Endothelial cell of umbilical vein (primary cell): ENCODE measurements around the gene SVEP1. TPM values are rescaled to one million over a fixed set of nuclear protein-coding genes. Genes with fewer than 3 reads are reported as not detected.

ENCODE experiments used
- BruUV-seq: library from RNA; stranded (reverse); fragments of 400-500 nt; replicated peaks from 2 replicates; lab custom pipeline; 2021; lab: Mats Ljungman, UMichigan
- CTCF ChIA-PET: fragments of 300-600, 350-600 bp; sonication (Branson Sonifier 250); formaldehyde crosslinking; loops from one replicate; lab custom pipeline; 2021; ENCODE audit warnings: antibody characterized with exemption, inconsistent platforms; lab: Charles Lee
- POLR2A ChIA-PET: fragments of 300-600, 350-600 bp; sonication (Branson Sonifier 250); formaldehyde crosslinking; loops from one replicate; lab custom pipeline; 2021; ENCODE audit warnings: antibody characterized with exemption, inconsistent platforms; lab: Charles Lee
- DNase-seq: peaks from one replicate; pipeline ENCODE4 v3.0.0-alpha.2; 2011; ENCODE audit warnings: low read depth, low spot score
- FAIRE-seq: peaks from 2 replicates; lab custom pipeline; 2011; peaks lifted over from hg19 to GRCh38; lab: Jason Lieb, UNC
- H2AFZ ChIP-seq: 2 replicates; pipeline ENCODE4 v1.6.0; 2012; ENCODE audit warnings: low read depth, low read length, control low read depth, inconsistent platforms
- H3K27ac ChIP-seq: 2 replicates; pipeline ENCODE4 v1.5.1; 2011; ENCODE audit warnings: low read depth, mild to moderate bottlenecking, control low read depth, low read length, moderate library complexity; ENCODE audit not compliant: insufficient read depth
- H3K27me3 ChIP-seq, 2 experiments: 2 replicates each; pipeline versions ENCODE4 v1.6.0 to v1.6.1; 2011; ENCODE audit warnings: low read length in 2 of 2, mixed read lengths in 1 of 2; ENCODE audit not compliant: control insufficient read depth in 2 of 2, insufficient read depth in 2 of 2
- H3K36me3 ChIP-seq, 2 experiments: 2 replicates in 1 of 2; 3 replicates in 1 of 2; pipeline ENCODE4 v1.5.1; 2011; ENCODE audit warnings: low read length in 2 of 2, mild to moderate bottlenecking in 1 of 2, moderate library complexity in 1 of 2; ENCODE audit not compliant: control insufficient read depth in 2 of 2, insufficient read depth in 2 of 2; ENCODE audit errors: extremely low read depth in 1 of 2
- H3K4me1 ChIP-seq: 3 replicates; pipeline ENCODE4 v1.5.1; 2011; ENCODE audit warnings: mild to moderate bottlenecking, low read length; ENCODE audit not compliant: control insufficient read depth, insufficient read depth; ENCODE audit errors: extremely low read depth
- H3K4me2 ChIP-seq: 2 replicates; pipeline ENCODE4 v1.6.1; 2011; ENCODE audit warnings: low read length, control low read depth, mixed read lengths; ENCODE audit not compliant: insufficient read depth
- H3K4me3 ChIP-seq, 3 experiments: fragments of 200-600 bp in 1 of 3; sonication (generic), shearing (Covaris generic) in 1 of 3; replicated peaks in 1 of 3; 2 replicates each; pipeline ENCODE4 v1.5.1; 2011 to 2016; ENCODE audit warnings: control low read depth in 3 of 3, low read length in 3 of 3, mild to moderate bottlenecking in 2 of 3, inconsistent platforms in 1 of 3, low read depth in 1 of 3, moderate library complexity in 1 of 3; ENCODE audit not compliant: insufficient read depth in 1 of 3
- H3K79me2 ChIP-seq: 2 replicates; pipeline ENCODE4 v1.6.0; 2012; ENCODE audit warnings: low read length, inconsistent platforms; ENCODE audit not compliant: control insufficient read depth, insufficient read depth
- H3K9ac ChIP-seq: replicated peaks from 2 replicates; pipeline ENCODE3; 2011; ENCODE audit warnings: low read length, control low read depth; ENCODE audit not compliant: insufficient read depth; ENCODE audit errors: extremely low read depth
- H3K9me1 ChIP-seq: replicated peaks from 3 replicates; pipeline ENCODE4 v1.6.0; 2011; ENCODE audit warnings: mild to moderate bottlenecking, low read length; ENCODE audit not compliant: control insufficient read depth, insufficient read depth; ENCODE audit errors: extremely low read depth
- H3K9me3 ChIP-seq: replicated peaks from 2 replicates; pipeline ENCODE4 v1.5.1; 2012; ENCODE audit warnings: low read length, inconsistent platforms; ENCODE audit not compliant: control insufficient read depth, insufficient read depth
- H4K20me1 ChIP-seq: replicated peaks from 2 replicates; pipeline ENCODE3; 2011; ENCODE audit warnings: mild to moderate bottlenecking, low read length; ENCODE audit not compliant: control insufficient read depth, insufficient read depth; ENCODE audit errors: extremely low read depth
- CTCF ChIP-seq, 2 donors: IDR thresholded peaks; 1 replicate in 1 of 2; 2 replicates in 1 of 2; pipeline ENCODE4 v1.5.1; 2011; ENCODE audit warnings: low read length in 2 of 2, mild to moderate bottlenecking in 2 of 2, moderate library complexity in 2 of 2, control low read depth in 1 of 2, inconsistent platforms in 1 of 2, low read depth in 1 of 2; ENCODE audit not compliant: insufficient read depth in 1 of 2; ENCODE audit errors: extremely low read depth in 1 of 2
- EZH2 ChIP-seq: IDR thresholded peaks from 2 replicates; pipeline ENCODE4 v1.6.1; 2012; ENCODE audit warnings: borderline replicate concordance, low read depth, mild to moderate bottlenecking, moderate library complexity, low read length, inconsistent platforms; ENCODE audit not compliant: severe bottlenecking
- FOS ChIP-seq: IDR thresholded peaks from 2 replicates; pipeline ENCODE4 v1.6.1; 2011; ENCODE audit warnings: mild to moderate bottlenecking, low read length, moderate library complexity, borderline replicate concordance; ENCODE audit not compliant: insufficient read depth
- GATA2 ChIP-seq: IDR thresholded peaks from 2 replicates; pipeline ENCODE4 v1.7.0; 2011; ENCODE audit warnings: low read depth, mild to moderate bottlenecking, moderate library complexity, mixed read lengths, low read length; ENCODE audit not compliant: insufficient read length, insufficient read depth
- JUN ChIP-seq: IDR thresholded peaks from 2 replicates; pipeline ENCODE4 v1.6.1; 2011; ENCODE audit warnings: borderline replicate concordance, low read depth; ENCODE audit not compliant: insufficient read length, insufficient read depth
- MAX ChIP-seq: IDR thresholded peaks from 2 replicates; pipeline ENCODE4 v1.6.1; 2011; ENCODE audit not compliant: insufficient read depth, insufficient read length
- MYC ChIP-seq: IDR thresholded peaks from one replicate; pipeline ENCODE4 v1.6.1; 2011; ENCODE audit warnings: mild to moderate bottlenecking, low read depth, low read length
- POLR2A ChIP-seq: IDR thresholded peaks from 2 replicates; pipeline ENCODE4 v1.6.1; 2012; ENCODE audit warnings: low read depth, mild to moderate bottlenecking, control low read depth, low read length
- POLR2AphosphoS5 ChIP-seq: IDR thresholded peaks from 2 replicates; pipeline ENCODE4 v1.6.1; 2012; ENCODE audit warnings: low read depth, mild to moderate bottlenecking, control low read depth, low read length, moderate library complexity; ENCODE audit not compliant: insufficient read depth
- dilution Hi-C: fragments of 300-500 bp; cut with MboI; formaldehyde crosslinking; loops from one replicate; pipeline ENCODE4 v1.15.0; 2019; ENCODE audit warnings: low sequenced_read_pairs; ENCODE audit not compliant: extremely low pct_ligation_motif_present
- intact Hi-C: fragments of 100-400 bp; cut with micrococcal nuclease; formaldehyde crosslinking; loops from one replicate; pipeline ENCODE4 v1.10.0; 2022
- polyA plus RNA-seq, 4 experiments: library from polyadenylated mRNA; depleted of rRNA in 3 of 4; stranded (reverse) in 3 of 4; unstranded in 1 of 4; fragments of >200 nt; gene quantifications; 2 replicates each; pipeline versions ENCODE4 v1.2.1 to v1.2.3, GENCODE V29; 2011 to 2012; ENCODE audit warnings: missing spikeins in 1 of 4
- total RNA-seq: library from RNA; stranded (reverse); gene quantifications from 2 replicates; pipeline ENCODE4 v1.2.3, GENCODE V29; 2021

Gene SVEP1
- total and polyA plus RNA-seq, 2 donors (not counting 3 experiments of a cell fraction or from before 2014, with no cell fraction given) = 0.04 to 0.29 TPM

GRCh38 chr9:110317911-110318310 is 261.6 kb downstream of the SVEP1 start:
- Histone ChIP-seq H3K79me2 (no peaks in the 10 kb centered on the region), H3K27me3 (peaks cover 0 to 2% of the 10 kb centered on the region in 2 experiments), H3K9me1 (no peaks in the 10 kb centered on the region), H3K36me3 (no peaks in the 10 kb centered on the region), H2AFZ (no peak overlapping the region), H3K9ac (no peak overlapping the region), H3K4me3 (no peak overlapping the region), H3K4me2 (no peak overlapping the region), H3K4me1 (no peaks in the 10 kb centered on the region), H3K27ac (no peak overlapping the region), H3K9me3 (no peaks in the 10 kb centered on the region), H4K20me1 (no peaks in the 10 kb centered on the region)
- ChIA-PET POLR2A (no interaction called here), CTCF (interaction anchor here (1.0 kb wide), 1 partner anchor 25 kb away, joined by 3 read pairs; no protein-coding TSS in a partner anchor)
- FAIRE-seq (no peak), DNase-seq (no peak)
- BruUV-seq = no TSS peak
- intact Hi-C loops = no loop called here
- dilution Hi-C loops = no loop called here
- TF ChIP-seq JUN (no peak), MYC (no peak)

DNA sequence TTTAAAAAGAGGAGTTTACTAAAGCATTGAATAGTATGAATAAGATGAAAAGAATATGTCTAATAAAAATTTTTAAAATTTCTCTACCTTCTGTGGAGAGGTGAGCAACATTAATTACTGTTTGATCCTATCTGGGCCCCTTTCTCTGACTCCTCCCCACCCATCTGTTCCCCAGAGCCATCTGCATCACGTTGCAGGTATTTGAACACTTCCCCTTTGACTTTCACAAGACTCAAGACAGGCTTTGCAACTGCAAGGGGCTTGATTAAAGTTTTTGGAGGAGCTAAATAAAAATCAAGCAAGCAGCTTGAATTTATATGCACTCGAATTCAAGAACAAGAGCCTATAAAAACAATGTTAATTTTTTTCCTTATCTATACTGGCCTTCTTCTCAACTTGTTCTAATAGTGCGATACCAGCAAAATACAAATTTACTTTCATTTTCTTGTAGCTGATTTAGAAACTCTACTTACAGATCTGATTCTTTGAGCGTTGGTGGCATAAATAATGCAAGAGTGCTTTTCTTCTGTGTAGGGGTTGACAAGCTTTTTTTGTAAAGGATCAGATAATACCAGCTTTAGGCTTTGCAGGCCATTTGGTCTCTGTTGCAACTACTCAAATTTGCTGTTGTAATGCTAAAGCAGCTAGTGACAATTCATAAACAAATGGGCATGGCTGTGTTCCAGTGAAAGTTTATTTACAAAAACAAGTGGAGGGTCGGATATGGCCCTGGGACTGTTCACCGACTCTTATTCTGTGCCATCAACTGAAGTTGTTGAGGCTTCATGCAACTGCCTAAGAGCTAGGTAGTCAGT is 263.1 kb downstream of the SVEP1 start:
- Histone ChIP-seq H3K27me3 (no peaks in the 10 kb centered on the region), H3K27ac (no peak overlapping the region), H3K4me1 (no peaks in the 10 kb centered on the region), H3K4me3 (no peak overlapping the region), H3K9ac (no peak overlapping the region), H3K9me3 (no peaks in the 10 kb centered on the region), H4K20me1 (no peaks in the 10 kb centered on the region), H3K79me2 (no peaks in the 10 kb centered on the region), H3K4me2 (peak overlapping the region; percentile 24), H3K36me3 (no peaks in the 10 kb centered on the region), H3K9me1 (no peaks in the 10 kb centered on the region), H2AFZ (no peak overlapping the region)
- DNase-seq = no peak
- ChIA-PET CTCF (interaction anchor here (1.1 kb wide), 1 partner anchor 10 kb away, joined by 3 read pairs; no protein-coding TSS in a partner anchor), POLR2A (no interaction called here)
- dilution Hi-C loops (no loop called here), intact Hi-C loops (no loop called here)
- no peak for FAIRE-seq
- BruUV-seq = no TSS peak
- no peak for TF ChIP-seq POLR2A
- no peak for TF ChIP-seq MAX
- TF ChIP-seq CTCF (IDR thresholded peaks at IDR 0.05; ENCODE audit: extremely low read depth in 1 of 2, insufficient read depth in 1 of 2, low read depth in 1 of 2, low read length in 2 of 2) = no peak
- no peak for TF ChIP-seq POLR2AphosphoS5
- TF ChIP-seq GATA2 = no peak
- TF ChIP-seq EZH2 = no peak
- TF ChIP-seq MYC = no peak
- no peak for TF ChIP-seq JUN
- no peak for TF ChIP-seq FOS
